Central memory CD4-positive, alpha-beta T cell (primary cell): Measurements from ENCODE around the gene CDIP1.
"Not testable (repeated sequence)": the region's sequence is repeated elsewhere in the genome, so short reads cannot be mapped to it uniquely, and the experiment has no call there.

Experiments used
- DNase-seq: peaks from one replicate; pipeline ENCODE4 v3.0.0; 2022
- total RNA-seq, 3 experiments: gene quantifications; one replicate each; lab custom pipeline; 2026; lab: John Stamatoyannopoulos, UW

CDIP1 gene
- total RNA-seq = 18.7 to 47.1 (median 31.0) reads per million in 3 experiments

GRCh38 chr16:4538350-4539235, at the start of gene CDIP1:
CDIP1 (minus strand) TSS chr16:4538773; CDS start chr16:4514130, 24,643 bp downstream.
- DNase-seq = peak; percentile 88

GRCh38 chr16:4586291-4586690, 47.7 kb upstream of the CDIP1 start:
- DNase-seq = no peak

GRCh38 chr16:4583906-4584305, 45.3 kb upstream of the CDIP1 start:
- DNase-seq = no peak

- no peak for DNase-seq
These were observed 41.7 kb upstream of the CDIP1 start for GRCh38 chr16:4580250-4580649.

- DNase-seq = no peak
These were observed 40.5 kb upstream of the CDIP1 start for GRCh38 chr16:4578961-4579530.

GRCh38 chr16:4576008-4576407, 37.4 kb upstream of the CDIP1 start:
- no peak for DNase-seq

GRCh38 chr16:4574919-4575705, 36.5 kb upstream of the CDIP1 start:
- no peak for DNase-seq

- not testable (repeated sequence) for DNase-seq
These were observed 35.4 kb upstream of the CDIP1 start for GRCh38 chr16:4573926-4574325.

- no peak for DNase-seq
These were observed 34.1 kb upstream of the CDIP1 start for GRCh38 chr16:4572715-4573114.

- DNase-seq = no peak
These were observed 32.2 kb upstream of the CDIP1 start for GRCh38 chr16:4570688-4571321.

GRCh38 chr16:4570086-4570485, 31.5 kb upstream of the CDIP1 start:
- no peak for DNase-seq

GRCh38 chr16:4566144-4566543, 27.6 kb upstream of the CDIP1 start:
- DNase-seq = no peak

- DNase-seq = no peak
These were observed 26.2 kb upstream of the CDIP1 start for GRCh38 chr16:4564661-4565267.

- DNase-seq = no peak
These were observed 23.0 kb upstream of the CDIP1 start for GRCh38 chr16:4561596-4561995.

GRCh38 chr16:4557973-4558372, 19.4 kb upstream of the CDIP1 start:
- DNase-seq = no peak

- DNase-seq = no peak
These were observed 18.0 kb upstream of the CDIP1 start for GRCh38 chr16:4556580-4556979.

GRCh38 chr16:4556112-4556511, 17.5 kb upstream of the CDIP1 start, which contains the start of gene C16orf96:
C16orf96 (plus strand) TSS chr16:4556340; CDS start chr16:4556490, 150 bp downstream.
- DNase-seq = no peak

- DNase-seq = no peak
These were observed 14.0 kb upstream of the CDIP1 start for GRCh38 chr16:4552541-4552940.

GRCh38 chr16:4550591-4550990, 12.0 kb upstream of the CDIP1 start:
- DNase-seq = no peak

GRCh38 chr16:4548124-4548523, 9.6 kb upstream of the CDIP1 start:
- DNase-seq = no peak

GRCh38 chr16:4544473-4544872, 5.9 kb upstream of the CDIP1 start:
- no peak for DNase-seq

GRCh38 chr16:4539716-4540284, 1.2 kb upstream of the CDIP1 start:
- DNase-seq = no peak
